GM12878 (cell line): Measurements from ENCODE around the gene CCSER2.

Experiments
- CEBPB ChIP-seq, 2 experiments: fragments of 150-350 bp in 1 of 2; IDR thresholded peaks; 2 replicates each; pipeline ENCODE4 v1.6.1; 2012 to 2014; ENCODE audit warnings: low read depth in 2 of 2, low read length in 2 of 2, borderline replicate concordance in 1 of 2, inconsistent platforms in 1 of 2
- CTCF ChIP-seq, 3 experiments: IDR thresholded peaks in 2 of 3; conservative IDR thresholded peaks in 1 of 3; 2 replicates each; pipeline ENCODE4 v1.5.1; 2011; ENCODE audit warnings: low read depth in 3 of 3, low read length in 3 of 3, mild to moderate bottlenecking in 3 of 3, control low read depth in 2 of 3, moderate library complexity in 2 of 3, inconsistent platforms in 1 of 3, mixed read lengths in 1 of 3; ENCODE audit not compliant: control insufficient read depth in 2 of 3, insufficient read depth in 1 of 3; ENCODE audit errors: extremely low read depth in 1 of 3
- EP300 ChIP-seq, 2 experiments: fragments of 150-350 bp in 1 of 2; IDR thresholded peaks; 2 replicates each; pipeline ENCODE4 v1.6.1; 2011 to 2012; ENCODE audit warnings: low read depth in 2 of 2, low read length in 2 of 2, borderline replicate concordance in 1 of 2, improper control_type of control experiment in 1 of 2, inconsistent platforms in 1 of 2; ENCODE audit not compliant: control insufficient read depth in 1 of 2
- FOXM1 ChIP-seq: IDR thresholded peaks from 2 replicates; pipeline ENCODE4 v1.6.1; 2012; ENCODE audit warnings: low read depth, mild to moderate bottlenecking, inconsistent platforms, low read length, moderate library complexity
- MXI1 ChIP-seq: fragments of 150-350 bp; IDR thresholded peaks from 2 replicates; pipeline ENCODE4 v1.6.1; 2011; ENCODE audit warnings: low read depth, mild to moderate bottlenecking, inconsistent platforms, low read length, improper control_type of control experiment
- RFX5 ChIP-seq: IDR thresholded peaks from 2 replicates; pipeline ENCODE4 v1.6.1; 2011; ENCODE audit warnings: low read depth, low read length, improper control_type of control experiment
- ZBED1 ChIP-seq: IDR thresholded peaks from 2 replicates; pipeline ENCODE4 v1.6.1; 2016; ENCODE audit warnings: borderline replicate concordance

GRCh38 chr10:84293574-84294016, 34.8 kb upstream of the CCSER2 start:
- no peak for TF ChIP-seq EP300 (IDR thresholded peaks at IDR 0.05; ENCODE audit: borderline replicate concordance in 1 of 2, control insufficient read depth in 1 of 2, low read depth in 2 of 2, low read length in 2 of 2)
- TF ChIP-seq CTCF (IDR thresholded peaks at IDR 0.05 in 2 of 3, conservative IDR thresholded peaks at IDR 0.05 in 1 of 3; ENCODE audit: control insufficient read depth in 2 of 3, extremely low read depth in 1 of 3, insufficient read depth in 1 of 3, low read depth in 3 of 3, low read length in 3 of 3) = no peak
- TF ChIP-seq MXI1 = no peak
- no peak for TF ChIP-seq CEBPB (IDR thresholded peaks at IDR 0.05; ENCODE audit: borderline replicate concordance in 1 of 2, low read depth in 2 of 2, low read length in 2 of 2)
- TF ChIP-seq RFX5 = no peak
- TF ChIP-seq FOXM1 = no peak
- TF ChIP-seq ZBED1 = no peak
